CD4-positive, alpha-beta T cell (primary cell): Measurements from ENCODE around the gene HOXA7. TPM values are rescaled to one million over a fixed set of nuclear protein-coding genes. Genes with fewer than 3 reads are reported as not detected.

Source experiments
- ATAC-seq: fragments of 200-7000 bp; cut with Tn5 transposase; one replicate; pipeline ENCODE4 v1.10.0; 2022; ENCODE audit warnings: mild to moderate bottlenecking; ENCODE audit not compliant: poor library complexity
- CTCF ChIA-PET: fragments of 350-600 bp; sonication (Branson Sonifier 250); formaldehyde crosslinking; loops from one replicate; lab custom pipeline; 2021; ENCODE audit warnings: antibody characterized with exemption, inconsistent platforms; lab: Charles Lee
- POLR2A ChIA-PET: fragments of 350-600 bp; sonication (Branson Sonifier 250); formaldehyde crosslinking; loops from one replicate; lab custom pipeline; 2021; ENCODE audit warnings: antibody characterized with exemption, inconsistent platforms; lab: Charles Lee
- DNase-seq, 14 experiments: peaks; one replicate each; pipeline ENCODE4 v3.0.0-alpha.2; 2013 to 2020; ENCODE audit warnings: mixed read lengths in 2 of 14
- H3K27ac ChIP-seq, 2 donors: one replicate each; pipeline versions ENCODE4 v1.5.1 to v1.7.0; 2013; ENCODE audit warnings: low read length in 2 of 2, low read depth in 1 of 2, mild to moderate bottlenecking in 1 of 2
- H3K27me3 ChIP-seq, 2 experiments: 1 replicate in 1 of 2; 2 replicates in 1 of 2; pipeline versions ENCODE4 v1.6.1 to v1.7.0; 2013; ENCODE audit warnings: low read length in 2 of 2, control low read depth in 1 of 2, mild to moderate bottlenecking in 1 of 2, moderate library complexity in 1 of 2; ENCODE audit not compliant: insufficient read depth in 2 of 2, control insufficient read depth in 1 of 2
- H3K36me3 ChIP-seq: one replicate; pipeline ENCODE4 v1.6.1; 2013; ENCODE audit warnings: low read length, control low read depth; ENCODE audit not compliant: insufficient read depth
- H3K4me1 ChIP-seq: one replicate; pipeline ENCODE4 v1.6.1; 2013; ENCODE audit warnings: low read length, control low read depth; ENCODE audit not compliant: insufficient read depth
- H3K4me3 ChIP-seq: one replicate; pipeline ENCODE4 v1.5.1; 2013; ENCODE audit warnings: mild to moderate bottlenecking, low read length, moderate library complexity
- H3K9me3 ChIP-seq, 2 experiments: 1 replicate in 1 of 2; 2 replicates in 1 of 2; pipeline versions ENCODE4 v1.6.1 to v1.7.0; 2013; ENCODE audit warnings: low read length in 2 of 2, mild to moderate bottlenecking in 2 of 2, control low read depth in 1 of 2, moderate library complexity in 1 of 2; ENCODE audit not compliant: control insufficient read depth in 1 of 2, insufficient read depth in 1 of 2
- H3K27ac Mint-ChIP-seq: one replicate; pipeline ENCODE4 v1.8.0; 2020; ENCODE audit warnings: mixed read lengths
- H3K27me3 Mint-ChIP-seq: one replicate; pipeline ENCODE4 v1.8.0; 2021; ENCODE audit warnings: mixed read lengths
- H3K36me3 Mint-ChIP-seq: one replicate; pipeline ENCODE4 v1.8.0; 2021; ENCODE audit warnings: low read depth, mixed read lengths
- H3K4me1 Mint-ChIP-seq: one replicate; pipeline ENCODE4 v1.8.0; 2021; ENCODE audit warnings: low read depth, mixed read lengths
- H3K4me3 Mint-ChIP-seq: one replicate; pipeline ENCODE4 v1.8.0; 2020; ENCODE audit warnings: mild to moderate bottlenecking, mixed read lengths
- H3K9me3 Mint-ChIP-seq: one replicate; pipeline ENCODE4 v1.8.0; 2020; ENCODE audit warnings: mixed read lengths
- intact Hi-C, 2 experiments: fragments of 100-400 bp; cut with DNase I in 1 of 2; cut with micrococcal nuclease in 1 of 2; formaldehyde crosslinking; loops; one replicate each; pipeline versions ENCODE4 v1.15.1 to v1.9.0; 2023 to 2025; cut with DNase I, micrococcal nuclease
- total RNA-seq, 174 experiments: library from RNA in 2 of 174; stranded (reverse) in 2 of 174; gene quantifications; one replicate each; pipeline ENCODE4 v1.2.3 and lab custom pipeline; 2021 to 2026
- TF ChIP-seq, protein P1 (sequence below): fragments of 200-600 bp; IDR thresholded peaks from one replicate; pipeline ENCODE4 v1.8.0; 2022; ENCODE audit warnings: antibody characterized with exemption, mild to moderate bottlenecking

HOXA7 gene
- total RNA-seq, 2 experiments from 2014 or later = not detected

DNA sequence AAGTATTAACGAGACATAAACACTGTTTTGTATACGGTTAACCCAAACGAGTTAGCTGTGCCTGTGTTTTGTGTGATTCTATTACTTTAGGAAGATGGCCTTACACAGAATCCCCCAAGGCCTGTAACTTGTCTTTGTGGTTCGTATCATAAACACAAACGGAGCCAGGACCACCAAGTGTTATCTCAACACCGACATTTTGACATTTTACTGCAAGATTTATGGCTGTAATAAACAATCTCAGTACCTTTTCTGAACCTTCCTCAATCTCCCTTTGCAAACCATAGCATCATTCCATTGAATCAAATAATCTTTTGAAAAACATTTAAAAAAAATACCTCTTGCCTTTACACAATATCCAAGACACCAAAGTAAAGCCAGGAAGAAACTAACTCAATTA lies 23.5 kb downstream of the HOXA7 start:
- H3K9me3 Mint-ChIP-seq = no peaks in the 10 kb centered on the region
- TF ChIP-seq, protein P1, sequence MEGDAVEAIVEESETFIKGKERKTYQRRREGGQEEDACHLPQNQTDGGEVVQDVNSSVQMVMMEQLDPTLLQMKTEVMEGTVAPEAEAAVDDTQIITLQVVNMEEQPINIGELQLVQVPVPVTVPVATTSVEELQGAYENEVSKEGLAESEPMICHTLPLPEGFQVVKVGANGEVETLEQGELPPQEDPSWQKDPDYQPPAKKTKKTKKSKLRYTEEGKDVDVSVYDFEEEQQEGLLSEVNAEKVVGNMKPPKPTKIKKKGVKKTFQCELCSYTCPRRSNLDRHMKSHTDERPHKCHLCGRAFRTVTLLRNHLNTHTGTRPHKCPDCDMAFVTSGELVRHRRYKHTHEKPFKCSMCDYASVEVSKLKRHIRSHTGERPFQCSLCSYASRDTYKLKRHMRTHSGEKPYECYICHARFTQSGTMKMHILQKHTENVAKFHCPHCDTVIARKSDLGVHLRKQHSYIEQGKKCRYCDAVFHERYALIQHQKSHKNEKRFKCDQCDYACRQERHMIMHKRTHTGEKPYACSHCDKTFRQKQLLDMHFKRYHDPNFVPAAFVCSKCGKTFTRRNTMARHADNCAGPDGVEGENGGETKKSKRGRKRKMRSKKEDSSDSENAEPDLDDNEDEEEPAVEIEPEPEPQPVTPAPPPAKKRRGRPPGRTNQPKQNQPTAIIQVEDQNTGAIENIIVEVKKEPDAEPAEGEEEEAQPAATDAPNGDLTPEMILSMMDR = no peak
- no peak for DNase-seq
- CTCF ChIA-PET = no interaction called here
- no peaks in the 10 kb centered on the region for H3K36me3 Mint-ChIP-seq
- no peak overlapping the region for H3K4me3 Mint-ChIP-seq
- H3K27ac Mint-ChIP-seq = no peak overlapping the region
- Histone ChIP-seq H3K27ac (no peak overlapping the region), H3K4me3 (no peak overlapping the region), H3K9me3 (peaks cover 0 to 8% of the 10 kb centered on the region in 2 experiments), H3K36me3 (no peaks in the 10 kb centered on the region), H3K27me3 (peaks cover 31 to 48% of the 10 kb centered on the region in 2 experiments), H3K4me1 (peaks cover 10% of the 10 kb centered on the region)
- POLR2A ChIA-PET = no interaction called here
- peaks cover 76% of the 10 kb centered on the region for H3K27me3 Mint-ChIP-seq
- intact Hi-C loops = no loop called here
- no peak for ATAC-seq
- no peaks in the 10 kb centered on the region for H3K4me1 Mint-ChIP-seq

DNA sequence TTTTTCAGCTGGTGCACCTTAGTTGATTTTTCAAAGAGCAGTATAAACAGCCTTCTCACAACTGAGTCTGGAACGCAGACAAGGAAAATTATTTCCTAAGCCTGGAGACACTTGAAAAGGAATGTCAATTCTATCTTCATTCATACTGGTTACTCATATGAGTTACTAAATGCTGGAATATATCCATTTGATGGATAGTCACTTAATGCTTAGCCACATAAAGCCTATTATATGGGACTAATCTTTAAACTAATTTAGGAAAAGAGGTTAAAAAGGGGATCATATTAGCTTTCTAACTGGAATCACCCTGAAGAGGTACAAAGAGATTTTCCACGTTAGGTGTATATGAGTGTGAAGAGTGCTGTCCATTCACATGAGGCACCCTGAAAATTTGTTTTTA lies 24.3 kb downstream of the HOXA7 start:
- Mint-ChIP-seq H3K27ac (no peak overlapping the region), H3K4me3 (no peak overlapping the region), H3K4me1 (no peaks in the 10 kb centered on the region), H3K27me3 (peaks cover 76% of the 10 kb centered on the region), H3K36me3 (no peaks in the 10 kb centered on the region), H3K9me3 (no peaks in the 10 kb centered on the region)
- TF ChIP-seq, protein P1 = no peak
- Histone ChIP-seq H3K9me3 (peaks cover 0 to 8% of the 10 kb centered on the region in 2 experiments), H3K4me1 (peaks cover 10% of the 10 kb centered on the region), H3K4me3 (no peak overlapping the region), H3K27me3 (peaks cover 28 to 43% of the 10 kb centered on the region in 2 experiments), H3K36me3 (no peaks in the 10 kb centered on the region), H3K27ac (no peak overlapping the region)
- POLR2A ChIA-PET = interaction anchor here (0.6 kb wide), 1 partner anchor 62 kb away, joined by 3 read pairs; no protein-coding TSS in a partner anchor
- CTCF ChIA-PET = no interaction called here
- intact Hi-C loops = no loop called here
- DNase-seq = no peak
- no peak for ATAC-seq

DNA sequence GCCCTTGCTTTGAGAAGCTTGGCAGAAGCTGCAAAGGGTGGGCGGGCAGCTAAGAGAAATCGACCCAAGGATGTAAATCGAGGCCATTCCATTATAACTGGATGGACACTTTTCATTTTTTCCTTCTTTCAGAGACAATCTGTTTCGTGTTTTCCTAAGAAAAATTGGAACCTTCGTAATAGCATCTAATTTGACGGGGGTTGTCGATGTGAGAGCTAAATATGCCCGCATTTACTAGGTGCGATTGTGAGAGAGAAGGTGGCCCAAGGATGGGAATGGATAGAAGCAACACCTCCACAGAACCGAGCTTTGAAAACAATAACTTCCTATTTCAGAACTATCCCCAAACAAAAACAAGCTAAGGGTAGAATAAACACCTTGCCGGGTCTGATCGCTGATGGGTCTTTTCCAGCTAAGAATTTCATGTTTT lies 25.1 kb downstream of the HOXA7 start:
- DNase-seq (no peak), ATAC-seq (no peak)
- Histone ChIP-seq H3K27me3 (peaks cover 20 to 35% of the 10 kb centered on the region in 2 experiments), H3K4me1 (peaks cover 10% of the 10 kb centered on the region), H3K9me3 (peaks cover 0 to 8% of the 10 kb centered on the region in 2 experiments), H3K4me3 (peak overlapping the region; percentile 62), H3K36me3 (no peaks in the 10 kb centered on the region), H3K27ac (no peak overlapping the region)
- Mint-ChIP-seq H3K27ac (no peak overlapping the region), H3K36me3 (no peaks in the 10 kb centered on the region), H3K4me1 (no peaks in the 10 kb centered on the region), H3K27me3 (peaks cover 74% of the 10 kb centered on the region), H3K4me3 (peak overlapping the region; percentile 65), H3K9me3 (no peaks in the 10 kb centered on the region)
- ChIA-PET CTCF (no interaction called here), POLR2A (no interaction called here)
- TF ChIP-seq, protein P1 = no peak
- intact Hi-C loops = no loop called here
